ENCODE results near the gene SLC7A5. TPM values are rescaled to one million over a fixed set of nuclear protein-coding genes. Genes with fewer than 3 reads are reported as not detected.
"Not testable (repeated sequence)": the region's sequence is repeated elsewhere in the genome, so short reads cannot be mapped to it uniquely, and the experiment has no call there.

The SLC7A5 gene
- total RNA-seq: 109 and 110 TPM in 2 replicates

- intact Hi-C loops (cut with micrococcal nuclease): loop anchor here (2.0 kb wide), 1 partner anchor 82 kb away; the partner anchor contains the start of gene BANP
These were observed at the start of gene SLC7A5 for GRCh38 chr16:87869061-87869878. TSS of gene SLC7A5 (minus strand) at chr16:87869507. CDS start at chr16:87869422, 85 bp downstream.

- intact Hi-C loops (cut with micrococcal nuclease): no loop called here
These were observed 49.0 kb upstream of the SLC7A5 start for GRCh38 chr16:87918338-87918737.

DNA sequence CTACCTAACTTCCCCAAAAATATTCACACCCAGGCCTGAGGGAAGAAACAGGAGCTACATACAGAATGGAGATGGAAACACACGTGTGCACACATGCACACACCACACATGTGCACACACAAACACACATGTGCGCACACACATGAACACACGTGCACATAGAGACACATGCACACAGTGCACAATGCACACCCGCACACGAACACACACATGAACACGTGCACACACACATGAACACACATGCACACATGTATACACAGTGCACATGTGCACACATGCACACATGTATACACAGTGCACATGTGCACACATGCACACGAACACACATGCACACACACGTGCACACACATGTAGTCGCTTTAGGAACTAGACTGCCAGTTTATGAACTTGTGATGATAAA is 48.2 kb upstream of the SLC7A5 start:
- intact Hi-C loops (cut with micrococcal nuclease): no loop called here

DNA sequence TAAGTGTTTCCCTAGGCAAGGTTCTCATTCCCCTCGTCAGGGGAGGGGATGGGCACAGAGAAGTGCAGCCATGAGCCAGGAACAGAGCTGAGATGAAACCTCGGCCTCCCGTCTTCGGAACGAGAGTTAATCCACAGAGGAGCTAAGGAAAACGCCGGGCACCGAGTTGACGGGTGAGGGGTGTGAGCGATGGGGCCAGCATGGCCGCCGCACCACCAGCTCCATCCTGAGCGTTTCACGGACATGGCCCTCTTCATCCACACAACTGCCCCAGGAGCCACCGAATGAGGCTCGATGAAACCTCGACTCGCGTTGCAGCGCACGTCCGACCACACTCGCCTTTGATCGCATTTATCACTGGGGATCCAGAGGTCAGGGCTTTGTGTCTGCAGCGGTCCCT is 45.5 kb upstream of the SLC7A5 start:
- intact Hi-C loops (cut with micrococcal nuclease): no loop called here

GRCh38 chr16:87914021-87914725 is 44.9 kb upstream of the SLC7A5 start:
- intact Hi-C loops (cut with micrococcal nuclease): not testable (repeated sequence)

- intact Hi-C loops (cut with micrococcal nuclease): not testable (repeated sequence)
These were observed 43.4 kb upstream of the SLC7A5 start for GRCh38 chr16:87912691-87913090.

DNA sequence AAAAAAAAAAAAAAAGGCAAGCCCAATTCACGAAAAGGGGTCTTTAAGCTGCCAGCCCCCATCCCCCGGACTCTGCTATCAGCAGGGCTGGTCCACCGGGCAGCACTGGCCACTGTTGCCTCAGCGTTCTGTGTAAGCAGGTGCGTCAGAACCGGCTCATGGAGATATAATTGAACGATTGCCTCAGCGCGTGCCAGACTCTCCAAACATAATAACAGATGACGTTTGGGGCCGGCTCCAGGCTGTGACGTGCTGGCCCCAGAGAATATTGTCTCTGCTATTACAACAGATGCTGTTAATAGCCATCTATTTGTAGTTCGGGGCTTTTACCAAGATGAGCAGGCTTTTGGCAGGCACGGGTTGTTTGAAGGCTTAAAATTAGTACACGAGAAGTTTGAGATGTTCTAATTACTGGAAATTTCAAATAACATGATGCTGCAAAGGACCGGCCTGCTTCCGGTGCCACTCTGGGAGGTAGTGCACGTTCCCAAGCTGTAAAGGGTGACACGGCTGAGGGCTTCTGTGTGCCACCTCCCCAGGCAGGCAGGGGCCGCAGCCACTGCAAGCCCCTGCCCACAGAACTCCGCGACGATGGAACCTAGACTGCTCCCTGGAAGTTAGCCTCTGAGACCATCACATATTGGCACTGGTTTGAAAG is 41.9 kb upstream of the SLC7A5 start:
- intact Hi-C loops (cut with micrococcal nuclease): not testable (repeated sequence)

DNA sequence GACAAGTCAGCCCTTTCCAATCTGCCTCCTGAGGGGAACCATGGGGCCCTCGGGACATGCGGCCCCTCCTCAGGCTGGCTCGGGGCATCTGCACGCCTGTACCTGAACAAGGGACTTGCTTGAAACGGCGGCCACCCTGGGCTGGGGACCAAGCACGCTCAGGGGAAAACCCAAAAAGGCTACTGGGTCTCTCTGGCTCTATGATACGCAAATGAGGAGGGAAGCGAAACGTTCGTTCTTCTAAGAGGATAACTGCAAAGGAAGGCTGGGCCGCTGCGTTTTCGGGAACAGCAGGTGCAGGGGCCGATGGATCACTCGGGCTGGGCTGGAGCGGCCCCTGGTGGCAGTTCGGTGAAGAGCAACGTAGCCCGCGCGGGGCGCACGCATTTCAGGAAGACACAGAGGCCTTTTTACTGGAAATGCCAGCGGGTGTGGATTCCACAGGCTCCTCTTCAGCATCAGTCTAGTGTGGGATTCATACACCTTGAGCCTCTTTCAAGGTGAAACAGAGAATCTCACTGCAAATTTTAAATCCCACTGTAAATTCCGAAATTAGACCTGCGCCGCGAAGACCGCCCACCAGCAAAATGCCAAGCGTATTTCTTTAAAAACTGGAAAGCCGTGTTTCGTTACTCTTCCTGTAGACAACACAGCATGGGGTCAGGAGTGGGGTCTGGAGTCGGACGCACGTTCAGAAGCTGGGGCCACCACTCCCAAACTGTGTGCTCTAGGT is 40.1 kb upstream of the SLC7A5 start:
- intact Hi-C loops (cut with micrococcal nuclease): loop anchor here (1.0 to 2.0 kb wide), 4 partner anchors 31 to 130 kb away; no protein-coding TSS in a partner anchor

- intact Hi-C loops (cut with micrococcal nuclease): loop anchor here (2.0 kb wide), 1 partner anchor 37 kb away; no protein-coding TSS in a partner anchor
These were observed 38.8 kb upstream of the SLC7A5 start for GRCh38 chr16:87908101-87908500.

DNA sequence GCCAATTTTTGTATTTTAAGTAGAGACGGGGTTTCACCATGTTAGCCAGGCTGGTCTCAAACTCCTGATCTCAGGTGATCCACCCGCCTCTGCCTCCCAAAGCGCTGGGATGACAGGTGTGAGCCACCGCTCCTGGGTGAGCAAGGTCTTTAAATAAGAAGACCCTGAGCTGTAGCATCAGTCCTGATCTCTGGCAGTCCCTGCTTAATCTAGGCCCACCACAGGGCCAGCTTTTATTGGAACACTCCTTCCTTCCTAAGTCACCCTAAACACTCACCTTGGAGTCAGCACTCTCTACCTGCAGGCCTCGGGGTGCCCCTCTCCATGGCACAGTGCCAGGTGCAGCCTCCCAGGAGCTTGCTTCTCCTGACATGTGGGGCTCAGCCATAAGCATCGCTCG is 36.2 kb upstream of the SLC7A5 start:
- intact Hi-C loops (cut with micrococcal nuclease): not testable (repeated sequence)

- intact Hi-C loops (cut with micrococcal nuclease): not testable (repeated sequence)
These were observed 35.7 kb upstream of the SLC7A5 start for GRCh38 chr16:87904963-87905362.

DNA sequence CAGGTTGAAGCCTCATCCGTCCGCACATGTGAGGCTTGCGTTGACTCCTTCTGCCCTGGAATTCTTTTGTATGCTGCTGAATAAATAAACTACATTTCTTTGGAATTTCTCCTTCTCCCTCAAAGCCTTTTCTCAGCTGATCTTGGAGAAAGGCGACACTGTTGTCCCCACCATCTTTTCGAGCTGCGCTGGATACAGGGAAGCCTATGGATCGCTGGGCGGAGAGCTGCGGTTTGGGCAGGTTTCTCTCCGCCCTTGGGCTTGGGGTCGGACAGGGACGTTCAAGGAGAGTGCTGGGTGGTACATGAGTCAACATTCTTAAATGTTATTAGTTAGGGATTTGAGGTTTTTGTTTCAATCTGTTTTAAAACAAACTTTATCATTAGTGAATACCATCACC is 31.2 kb upstream of the SLC7A5 start:
- intact Hi-C loops (cut with micrococcal nuclease): not testable (repeated sequence)

GRCh38 chr16:87897521-87898505 is 28.5 kb upstream of the SLC7A5 start:
- intact Hi-C loops (cut with micrococcal nuclease): loop anchor here (2.0 kb wide), 1 partner anchor 53 kb away; the partner anchor contains the start of gene BANP

DNA sequence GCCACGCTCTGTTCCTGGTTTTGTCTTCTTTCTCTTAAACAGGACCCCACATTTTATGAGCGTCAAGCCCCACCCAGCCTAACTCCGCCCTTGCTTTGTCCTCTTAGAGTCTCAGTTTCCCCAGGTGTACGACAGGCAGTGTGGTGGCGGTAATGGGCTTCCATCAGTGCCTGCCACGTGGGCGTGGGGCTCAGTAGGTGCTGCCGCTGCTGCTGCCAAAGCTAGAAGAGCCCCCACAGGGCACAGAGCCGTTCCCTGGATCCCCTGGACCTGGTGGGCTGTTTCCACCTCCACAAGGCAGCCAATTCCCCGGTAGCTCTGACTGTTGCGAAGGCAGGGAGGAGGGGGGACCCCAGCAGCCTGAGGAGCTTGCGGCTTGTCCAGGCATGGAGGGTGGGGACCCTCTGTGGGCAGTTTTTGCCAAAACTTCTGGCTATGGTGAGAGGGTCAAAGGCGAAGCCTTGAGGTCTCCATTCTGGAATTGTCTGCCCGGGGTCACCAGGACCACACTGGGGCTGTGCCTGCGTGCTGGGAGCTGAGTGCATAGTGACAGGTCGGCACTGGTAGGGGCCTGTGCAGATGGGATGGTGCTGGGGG is 27.7 kb upstream of the SLC7A5 start:
- intact Hi-C loops (cut with micrococcal nuclease): loop anchor here (2.0 kb wide), 1 partner anchor 54 kb away; the partner anchor contains the start of gene BANP

DNA sequence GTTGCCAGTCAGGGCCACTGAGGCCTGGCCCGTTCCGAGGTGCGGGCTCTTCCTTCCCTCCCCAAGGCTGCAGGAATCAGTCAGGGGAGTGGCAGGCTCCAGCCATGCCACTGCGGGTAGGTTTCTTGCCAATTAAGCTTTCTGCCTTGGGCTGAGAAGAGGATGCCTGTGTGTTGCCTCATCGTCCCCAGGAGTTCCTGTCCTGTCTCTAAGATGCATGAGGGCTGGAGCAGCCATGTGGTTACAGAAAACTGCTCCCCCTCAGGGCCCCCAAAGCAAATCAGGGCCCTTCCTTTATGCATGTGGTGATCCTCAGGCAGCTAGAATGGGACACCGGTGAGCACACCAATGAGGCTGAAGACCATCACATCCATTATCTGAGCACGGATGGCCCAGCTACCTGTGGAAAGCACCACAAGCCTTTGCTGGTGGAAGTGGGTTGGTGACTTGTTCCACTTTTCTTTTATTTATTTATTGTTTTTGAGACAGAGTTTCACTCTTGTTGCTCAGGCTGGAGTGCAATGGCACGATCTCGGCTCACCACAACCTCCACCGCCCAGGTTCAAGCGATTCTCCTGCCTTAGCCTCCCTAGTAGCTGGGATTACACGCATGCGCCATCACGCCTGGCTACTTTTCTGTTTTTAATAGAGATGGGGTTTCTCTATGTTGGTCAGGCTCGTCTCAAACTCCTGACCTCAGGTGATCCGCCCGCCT is 27.0 kb upstream of the SLC7A5 start:
- intact Hi-C loops (cut with micrococcal nuclease): loop anchor here (2.0 kb wide), 1 partner anchor 54 kb away; the partner anchor contains the start of gene BANP

DNA sequence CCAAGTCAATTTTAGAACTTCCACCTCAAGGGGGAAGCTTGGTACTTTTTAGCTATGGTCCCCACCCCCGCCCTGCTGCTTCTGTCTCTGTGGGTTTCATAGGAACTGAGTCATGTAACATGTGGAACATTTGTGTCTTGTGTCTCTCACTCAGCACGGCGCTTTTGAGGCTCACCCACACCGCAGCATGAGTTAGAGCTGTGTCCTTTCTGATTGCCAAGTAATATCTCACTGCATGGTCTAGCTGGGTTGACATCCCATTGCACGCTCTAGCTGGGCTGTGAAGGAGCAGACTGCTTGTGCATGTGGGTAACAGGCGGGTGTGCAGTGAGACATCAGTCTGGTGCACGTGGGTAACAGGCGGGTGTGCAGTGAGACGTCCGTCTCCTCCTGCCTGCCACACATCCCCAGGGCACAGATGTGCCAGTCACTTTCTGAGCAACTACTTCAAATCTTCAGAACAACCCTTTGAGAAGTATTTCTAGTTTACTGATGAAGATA is 26.4 kb upstream of the SLC7A5 start:
- intact Hi-C loops (cut with micrococcal nuclease): loop anchor here (1.0 to 2.0 kb wide), 2 partner anchors 20 to 55 kb away; partner anchors contain the start of gene BANP

GRCh38 chr16:87894005-87894404 is 24.7 kb upstream of the SLC7A5 start:
- intact Hi-C loops (cut with micrococcal nuclease): not testable (repeated sequence)

DNA sequence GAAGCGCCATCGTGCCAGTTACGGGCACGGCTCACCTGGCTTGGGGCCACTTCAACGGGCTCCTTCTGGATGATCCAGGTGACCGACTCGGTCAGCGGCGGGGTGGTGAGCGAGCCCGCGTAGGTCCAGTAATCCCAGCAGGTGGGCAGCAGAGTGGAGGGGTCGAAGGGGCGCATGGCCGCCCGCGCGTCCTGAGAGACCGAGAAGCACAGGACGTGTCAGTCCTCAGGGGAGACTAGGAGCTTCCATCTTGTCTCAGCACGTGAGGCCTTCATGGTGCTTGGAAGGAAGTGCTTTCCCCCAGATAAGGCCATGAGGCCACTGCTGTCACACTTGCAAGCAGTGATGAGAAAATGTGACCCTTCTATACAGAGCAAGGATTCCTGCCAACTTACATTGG is 22.5 kb upstream of the SLC7A5 start:
- intact Hi-C loops (cut with micrococcal nuclease): no loop called here
